HCT116 (cell line): ENCODE measurements around the gene SMARCD1.

ENCODE experiments used
- CTCF ChIP-seq, 3 experiments: fragments of 200-600 bp in 1 of 3; sonication (generic) in 1 of 3; IDR thresholded peaks in 2 of 3; conservative IDR thresholded peaks in 1 of 3; 2 replicates each; pipeline ENCODE4 v1.5.1; 2012 to 2017; ENCODE audit warnings: low read depth in 2 of 3, low read length in 2 of 3, antibody characterized with exemption in 1 of 3, borderline replicate concordance in 1 of 3, control low read depth in 1 of 3, mild to moderate bottlenecking in 1 of 3, mixed read lengths in 1 of 3, mixed run types in 1 of 3, moderate library complexity in 1 of 3; ENCODE audit not compliant: insufficient read depth in 1 of 3
- EZH2 ChIP-seq: fragments of 200-600 bp; sonication (generic); IDR thresholded peaks from 2 replicates; pipeline ENCODE4 v1.6.1; 2017; ENCODE audit warnings: antibody characterized with exemption, mixed run types
- EZH2phosphoT487 ChIP-seq: fragments of 200-600 bp; IDR thresholded peaks from 2 replicates; pipeline ENCODE4 v1.6.1; 2018; ENCODE audit warnings: antibody characterized with exemption, borderline replicate concordance
- MAX ChIP-seq: IDR thresholded peaks from 2 replicates; pipeline ENCODE4 v1.6.1; 2012
- POLR2A ChIP-seq: IDR thresholded peaks from 2 replicates; pipeline ENCODE4 v1.7.0; 2011; ENCODE audit warnings: borderline replicate concordance; ENCODE audit not compliant: insufficient read depth, insufficient read length; ENCODE audit errors: extremely low read depth
- POLR2AphosphoS5 ChIP-seq: IDR thresholded peaks from 2 replicates; pipeline ENCODE4 v1.6.1; 2011; ENCODE audit warnings: mild to moderate bottlenecking, low read depth, low read length, moderate library complexity
- RAD21 ChIP-seq: IDR thresholded peaks from 2 replicates; pipeline ENCODE4 v1.6.1; 2012; ENCODE audit warnings: low read depth, mild to moderate bottlenecking
- SP1 ChIP-seq: IDR thresholded peaks from 2 replicates; pipeline ENCODE4 v1.6.1; 2012; ENCODE audit warnings: low read depth
- SRF ChIP-seq: IDR thresholded peaks from 2 replicates; pipeline ENCODE4 v1.6.1; 2012; ENCODE audit warnings: low read depth
- YY1 ChIP-seq: IDR thresholded peaks from 2 replicates; pipeline ENCODE4 v1.6.1; 2011; ENCODE audit warnings: low read length, low read depth, moderate library complexity, mild to moderate bottlenecking; ENCODE audit not compliant: insufficient replicate concordance; ENCODE audit errors: extremely low read depth
- ZBTB33 ChIP-seq: IDR thresholded peaks from 2 replicates; pipeline ENCODE4 v1.6.1; 2011; ENCODE audit warnings: mild to moderate bottlenecking, low read length, moderate library complexity; ENCODE audit not compliant: insufficient replicate concordance; ENCODE audit errors: extremely low read depth
- ZFX ChIP-seq: fragments of 450-650 bp; IDR thresholded peaks from 2 replicates; pipeline ENCODE4 v1.6.1; 2017

DNA sequence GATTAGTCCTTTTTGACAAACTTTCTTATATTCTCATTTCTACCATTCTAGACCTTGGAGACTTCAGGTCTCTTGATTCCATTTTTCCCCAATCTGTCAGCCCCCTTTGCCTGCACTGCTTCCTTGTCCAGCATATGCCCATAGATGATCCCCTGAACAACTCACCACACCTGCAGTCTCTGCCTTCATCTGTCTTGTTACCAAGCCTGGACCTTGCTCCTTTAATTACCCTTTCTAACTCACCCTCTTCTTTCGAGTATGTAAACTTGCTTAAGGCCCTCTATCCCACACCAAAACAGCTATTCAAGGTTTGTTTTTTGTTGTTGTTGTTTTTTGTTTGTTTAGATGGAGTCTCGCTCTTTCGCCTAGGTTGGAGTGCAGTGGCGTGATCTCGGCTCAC, 36.5 kb downstream of the SMARCD1 start:
- TF ChIP-seq EZH2: no peak
- no peak for TF ChIP-seq EZH2phosphoT487
- no peak for TF ChIP-seq MAX
- no peak for TF ChIP-seq SP1
- no peak for TF ChIP-seq RAD21
- no peak for TF ChIP-seq POLR2A
- TF ChIP-seq CTCF (IDR thresholded peaks at IDR 0.05 in 2 of 3, conservative IDR thresholded peaks at IDR 0.05 in 1 of 3; ENCODE audit: borderline replicate concordance in 1 of 3, insufficient read depth in 1 of 3, low read depth in 2 of 3, low read length in 2 of 3): no peak
- no peak for TF ChIP-seq POLR2AphosphoS5
- TF ChIP-seq YY1: no peak
- TF ChIP-seq ZFX: no peak
- no peak for TF ChIP-seq ZBTB33
- TF ChIP-seq SRF: no peak
